Mucosa of stomach (tissue), 1 donor: ENCODE data around the gene TSPOAP1.

ENCODE experiments used
- H3K27me3 ChIP-seq: one replicate; pipeline ENCODE4 v1.7.0; 2013; ENCODE audit warnings: mild to moderate bottlenecking, low read length; ENCODE audit not compliant: control insufficient read depth, insufficient read depth
- H3K36me3 ChIP-seq: one replicate; pipeline ENCODE4 v1.7.0; 2013; ENCODE audit warnings: low read length; ENCODE audit not compliant: control insufficient read depth, insufficient read depth
- H3K4me1 ChIP-seq: one replicate; pipeline ENCODE4 v1.7.0; 2013; ENCODE audit warnings: mild to moderate bottlenecking, low read length; ENCODE audit not compliant: control insufficient read depth, insufficient read depth
- H3K4me3 ChIP-seq: one replicate; pipeline ENCODE4 v1.7.0; 2013; ENCODE audit warnings: low read length
- H3K9ac ChIP-seq: one replicate; pipeline ENCODE4 v1.7.0; 2013; ENCODE audit warnings: mild to moderate bottlenecking, low read length, moderate library complexity
- H3K9me3 ChIP-seq: one replicate; pipeline ENCODE4 v1.7.0; 2013; ENCODE audit warnings: mild to moderate bottlenecking, low read length, moderate library complexity; ENCODE audit not compliant: control insufficient read depth
- donor health status: Pancreatic carcinoma.

The TSPOAP1 gene

DNA sequence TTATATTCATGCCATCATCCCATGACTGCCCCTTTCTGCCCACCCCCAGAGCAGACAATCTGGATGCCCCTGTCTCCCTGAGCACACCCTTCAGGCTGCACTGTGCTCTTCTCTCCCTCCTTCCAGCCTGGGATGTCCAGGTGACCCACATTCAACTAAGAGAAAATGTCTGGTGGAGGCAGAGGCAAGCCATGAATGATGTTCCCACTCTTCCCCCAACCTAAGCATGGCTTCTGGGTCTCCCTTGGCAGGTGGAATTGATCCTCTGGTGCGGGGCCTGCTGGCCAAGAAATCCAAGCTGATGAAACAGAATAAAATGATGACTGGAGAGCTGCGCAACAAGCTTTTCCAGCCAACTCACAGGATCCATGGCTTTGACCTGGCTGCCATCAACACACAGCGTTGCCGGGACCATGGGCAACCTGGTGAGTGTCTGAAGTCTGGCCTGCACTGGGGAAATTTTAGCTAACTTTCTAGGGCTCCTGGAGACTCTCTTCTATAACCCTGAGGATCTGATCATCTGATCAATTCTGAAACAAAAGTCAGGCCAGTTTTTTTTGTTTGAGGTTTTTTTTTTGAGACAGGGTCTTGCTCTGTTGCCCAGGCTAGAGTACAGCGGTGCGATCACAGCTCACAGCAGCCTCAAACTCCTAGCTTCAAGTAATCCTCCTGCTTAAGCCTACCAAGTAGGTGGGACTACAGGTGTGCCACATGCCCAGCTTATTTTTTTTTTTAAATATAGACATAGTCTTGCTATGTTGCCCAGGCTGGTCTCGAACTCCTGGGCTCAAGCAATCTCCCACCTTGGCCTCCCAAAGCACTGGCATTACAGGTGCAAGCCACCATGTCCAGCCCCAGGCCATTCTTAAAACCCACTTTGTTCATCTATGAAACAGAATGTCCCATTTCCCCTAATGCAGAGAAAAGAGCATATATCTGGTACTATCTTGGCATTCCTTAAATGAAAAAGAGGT, 62.4 kb downstream of the TSPOAP1 start:
- H3K36me3 ChIP-seq: no peaks in the 10 kb centered on the region
- H3K9ac ChIP-seq: no peak overlapping the region
- no peak overlapping the region for H3K4me3 ChIP-seq
- peaks cover 9% of the 10 kb centered on the region for H3K27me3 ChIP-seq
- H3K4me1 ChIP-seq: no peaks in the 10 kb centered on the region
- H3K9me3 ChIP-seq: no peaks in the 10 kb centered on the region

- Histone ChIP-seq H3K36me3 (no peaks in the 10 kb centered on the region), H3K4me1 (no peaks in the 10 kb centered on the region), H3K4me3 (no peak overlapping the region), H3K9me3 (no peaks in the 10 kb centered on the region), H3K27me3 (peaks cover 9% of the 10 kb centered on the region), H3K9ac (no peak overlapping the region)
These were observed 63.3 kb downstream of the TSPOAP1 start for GRCh38 chr17:58265271-58265670.

GRCh38 chr17:58264407-58265103, 64.0 kb downstream of the TSPOAP1 start:
- Histone ChIP-seq H3K36me3 (no peaks in the 10 kb centered on the region), H3K27me3 (peaks cover 9% of the 10 kb centered on the region), H3K9me3 (no peaks in the 10 kb centered on the region), H3K4me3 (no peak overlapping the region), H3K4me1 (no peaks in the 10 kb centered on the region), H3K9ac (no peak overlapping the region)

DNA sequence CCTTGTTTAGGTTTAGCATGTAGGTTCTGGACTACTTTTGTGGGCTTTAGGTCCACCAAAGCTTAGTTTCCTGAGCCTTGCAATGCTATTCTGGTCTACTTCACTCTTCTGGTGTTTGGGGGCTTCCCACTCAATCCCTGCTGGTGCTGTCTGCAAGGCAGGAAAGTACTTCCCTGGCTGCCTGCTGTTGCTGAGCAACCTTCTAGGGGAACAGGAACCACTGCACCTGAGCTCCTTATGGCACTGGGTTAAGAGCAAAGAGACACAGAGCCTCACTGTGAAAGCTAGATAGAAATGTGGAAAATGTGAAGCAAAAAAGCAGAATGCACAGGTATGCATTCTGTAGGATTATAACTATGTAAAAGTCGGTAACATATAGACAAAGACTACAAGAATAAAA, 64.8 kb downstream of the TSPOAP1 start:
- H3K36me3 ChIP-seq: no peaks in the 10 kb centered on the region
- no peak overlapping the region for H3K4me3 ChIP-seq
- no peak overlapping the region for H3K9ac ChIP-seq
- H3K4me1 ChIP-seq: no peaks in the 10 kb centered on the region
- peaks cover 9% of the 10 kb centered on the region for H3K27me3 ChIP-seq
- H3K9me3 ChIP-seq: no peaks in the 10 kb centered on the region

GRCh38 chr17:58262149-58262548, 66.4 kb downstream of the TSPOAP1 start:
- peaks cover 9% of the 10 kb centered on the region for H3K27me3 ChIP-seq
- no peaks in the 10 kb centered on the region for H3K4me1 ChIP-seq

DNA sequence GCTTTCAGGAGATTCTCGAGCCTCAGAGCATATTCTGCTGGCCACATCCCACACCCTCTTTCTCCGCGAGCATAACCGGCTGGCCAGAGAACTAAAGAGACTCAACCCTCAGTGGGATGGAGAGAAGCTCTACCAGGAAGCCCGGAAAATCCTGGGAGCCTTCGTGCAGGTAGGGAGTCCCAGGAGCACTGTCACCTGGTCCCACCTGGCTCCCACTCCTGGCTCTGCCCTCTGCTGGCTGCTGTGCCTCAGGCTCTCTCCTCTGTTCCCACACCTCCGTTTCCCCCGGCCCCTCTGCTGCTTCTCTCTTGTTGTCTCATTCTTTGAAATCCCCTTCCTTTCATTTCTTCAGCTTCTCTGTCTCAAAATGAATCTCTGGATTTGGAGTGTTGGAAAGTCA, 73.8 kb downstream of the TSPOAP1 start:
- H3K27me3 ChIP-seq: peaks cover 25% of the 10 kb centered on the region
- no peaks in the 10 kb centered on the region for H3K9me3 ChIP-seq
- peaks cover 5% of the 10 kb centered on the region for H3K4me1 ChIP-seq
- H3K9ac ChIP-seq: no peak overlapping the region
- H3K4me3 ChIP-seq: no peak overlapping the region
- no peaks in the 10 kb centered on the region for H3K36me3 ChIP-seq

More at GRCh38 chr17:58262149-58262548, 66.4 kb downstream of the TSPOAP1 start:
- no peaks in the 10 kb centered on the region for H3K36me3 ChIP-seq
- H3K9me3 ChIP-seq: no peaks in the 10 kb centered on the region
- H3K9ac ChIP-seq: no peak overlapping the region
- H3K4me3 ChIP-seq: no peak overlapping the region

DNA sequence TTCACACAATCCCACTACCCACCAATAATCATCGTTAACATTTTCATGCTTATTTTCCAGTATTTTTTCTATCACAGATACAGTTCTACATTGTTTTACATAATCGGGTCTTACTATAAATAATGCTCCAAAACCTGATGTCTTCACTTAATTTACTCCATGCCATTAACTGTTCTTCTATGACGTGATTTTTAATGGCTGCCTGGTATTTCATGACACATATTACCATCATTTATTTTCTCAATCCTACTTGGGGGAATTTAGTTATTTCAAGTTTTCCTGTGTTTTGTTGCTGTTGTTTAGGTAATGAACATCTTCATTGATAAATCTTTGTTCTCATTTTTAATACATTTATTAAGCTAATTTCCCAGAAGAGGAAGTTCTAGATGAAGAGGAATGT, 75.5 kb downstream of the TSPOAP1 start:
- H3K9ac ChIP-seq: no peak overlapping the region
- H3K9me3 ChIP-seq: no peaks in the 10 kb centered on the region
- no peak overlapping the region for H3K4me3 ChIP-seq
- H3K4me1 ChIP-seq: peaks cover 13% of the 10 kb centered on the region
- H3K36me3 ChIP-seq: no peaks in the 10 kb centered on the region
- peaks cover 39% of the 10 kb centered on the region for H3K27me3 ChIP-seq

GRCh38 chr17:58252141-58252540, 76.5 kb downstream of the TSPOAP1 start:
- Histone ChIP-seq H3K9me3 (no peaks in the 10 kb centered on the region), H3K4me1 (peaks cover 13% of the 10 kb centered on the region), H3K27me3 (peaks cover 39% of the 10 kb centered on the region), H3K4me3 (no peak overlapping the region), H3K36me3 (no peaks in the 10 kb centered on the region), H3K9ac (no peak overlapping the region)
